ENCODE measurements around the gene HOXD4.

DNA sequence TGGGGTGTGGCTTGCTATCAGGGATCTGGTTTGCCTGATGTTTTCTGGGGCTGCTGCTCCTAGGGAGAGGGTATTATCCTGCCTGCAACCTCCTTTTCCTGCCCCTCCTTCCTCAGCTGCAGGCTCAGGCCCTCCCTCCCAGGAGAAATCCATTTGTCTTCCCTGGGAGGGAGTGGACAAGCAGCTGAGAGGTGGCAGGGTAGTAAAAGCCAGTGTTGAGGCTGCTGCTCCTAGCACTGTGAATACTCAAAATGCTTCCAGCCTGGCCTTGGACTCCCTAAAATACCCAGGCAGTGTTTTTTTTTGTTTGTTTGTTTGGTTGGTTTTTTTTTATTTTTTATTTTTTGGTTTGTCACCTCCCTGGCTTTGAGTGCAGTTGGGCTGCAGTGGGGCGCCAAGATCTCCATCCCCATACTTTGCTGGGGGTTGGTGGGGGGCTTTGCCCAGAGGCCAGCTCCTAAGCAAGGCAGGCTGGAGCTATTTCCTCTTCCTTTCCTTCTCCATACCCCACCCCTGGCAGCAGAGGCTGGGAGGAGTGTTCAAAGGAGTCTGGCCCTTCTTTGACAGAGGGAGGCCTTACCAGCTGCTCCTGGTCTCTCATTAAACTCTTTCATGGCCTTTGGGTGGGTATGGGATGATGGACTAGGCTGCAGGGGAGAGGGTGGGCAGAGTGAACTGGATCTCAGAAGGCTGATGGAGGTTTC, 19.4 kb downstream of the HOXD4 start:
- TF ChIP-seq GABPA (IDR thresholded peaks at IDR 0.05; ENCODE audit: low read depth) (no peak), CTCF (IDR thresholded peaks at IDR 0.05 in 2 of 3, conservative IDR thresholded peaks at IDR 0.05 in 1 of 3; ENCODE audit: control insufficient read depth in 2 of 3, extremely low read depth in 1 of 3, insufficient read depth in 1 of 3, low read depth in 3 of 3, low read length in 3 of 3) (no peak), SRF (IDR thresholded peaks at IDR 0.05; ENCODE audit: low read depth in 2 of 2, low read length in 2 of 2) (no peak), HDAC2 (IDR thresholded peaks at IDR 0.05) (no peak), NBN (IDR thresholded peaks at IDR 0.05) (no peak), MXI1 (IDR thresholded peaks at IDR 0.05; ENCODE audit: low read depth, low read length) (no peak), FOXM1 (IDR thresholded peaks at IDR 0.05; ENCODE audit: low read depth, low read length) (no peak), EGR1 (IDR thresholded peaks at IDR 0.05; ENCODE audit: borderline replicate concordance in 1 of 2, low read depth in 2 of 2, low read length in 2 of 2) (no peak), CHD4 (IDR thresholded peaks at IDR 0.05) (no peak), CBX5 (IDR thresholded peaks at IDR 0.05; ENCODE audit: low read depth) (no peak), WRNIP1 (IDR thresholded peaks at IDR 0.05; ENCODE audit: borderline replicate concordance, low read depth, low read length) (no peak), ELK1 (IDR thresholded peaks at IDR 0.05; ENCODE audit: low read depth, low read length) (no peak)
- TF ChIP-seq, protein P1, sequence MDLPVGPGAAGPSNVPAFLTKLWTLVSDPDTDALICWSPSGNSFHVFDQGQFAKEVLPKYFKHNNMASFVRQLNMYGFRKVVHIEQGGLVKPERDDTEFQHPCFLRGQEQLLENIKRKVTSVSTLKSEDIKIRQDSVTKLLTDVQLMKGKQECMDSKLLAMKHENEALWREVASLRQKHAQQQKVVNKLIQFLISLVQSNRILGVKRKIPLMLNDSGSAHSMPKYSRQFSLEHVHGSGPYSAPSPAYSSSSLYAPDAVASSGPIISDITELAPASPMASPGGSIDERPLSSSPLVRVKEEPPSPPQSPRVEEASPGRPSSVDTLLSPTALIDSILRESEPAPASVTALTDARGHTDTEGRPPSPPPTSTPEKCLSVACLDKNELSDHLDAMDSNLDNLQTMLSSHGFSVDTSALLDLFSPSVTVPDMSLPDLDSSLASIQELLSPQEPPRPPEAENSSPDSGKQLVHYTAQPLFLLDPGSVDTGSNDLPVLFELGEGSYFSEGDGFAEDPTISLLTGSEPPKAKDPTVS (IDR thresholded peaks at IDR 0.05; ENCODE audit: low read depth, low read length): no peak
